ENCODE data around the gene TFR2.

- TF ChIP-seq CTCF (IDR thresholded peaks at IDR 0.05) (no peak), POLR2A (IDR thresholded peaks at IDR 0.05) (no peak), POLR2AphosphoS5 (IDR thresholded peaks at IDR 0.05; ENCODE audit: insufficient read depth in 1 of 2, low read depth in 1 of 2) (no peak)
These were observed 70.2 kb downstream of the TFR2 start for GRCh38 chr7:100570954-100571828.
